ENCODE measurements around the gene DPP9. TPM values are rescaled to one million over a fixed set of nuclear protein-coding genes. Genes with fewer than 3 reads are reported as not detected.

The DPP9 gene
- polyA plus RNA-seq, 2 of the 4 experiments (the other 2 are of a cell fraction) = 10.1 to 53.5 TPM

DNA sequence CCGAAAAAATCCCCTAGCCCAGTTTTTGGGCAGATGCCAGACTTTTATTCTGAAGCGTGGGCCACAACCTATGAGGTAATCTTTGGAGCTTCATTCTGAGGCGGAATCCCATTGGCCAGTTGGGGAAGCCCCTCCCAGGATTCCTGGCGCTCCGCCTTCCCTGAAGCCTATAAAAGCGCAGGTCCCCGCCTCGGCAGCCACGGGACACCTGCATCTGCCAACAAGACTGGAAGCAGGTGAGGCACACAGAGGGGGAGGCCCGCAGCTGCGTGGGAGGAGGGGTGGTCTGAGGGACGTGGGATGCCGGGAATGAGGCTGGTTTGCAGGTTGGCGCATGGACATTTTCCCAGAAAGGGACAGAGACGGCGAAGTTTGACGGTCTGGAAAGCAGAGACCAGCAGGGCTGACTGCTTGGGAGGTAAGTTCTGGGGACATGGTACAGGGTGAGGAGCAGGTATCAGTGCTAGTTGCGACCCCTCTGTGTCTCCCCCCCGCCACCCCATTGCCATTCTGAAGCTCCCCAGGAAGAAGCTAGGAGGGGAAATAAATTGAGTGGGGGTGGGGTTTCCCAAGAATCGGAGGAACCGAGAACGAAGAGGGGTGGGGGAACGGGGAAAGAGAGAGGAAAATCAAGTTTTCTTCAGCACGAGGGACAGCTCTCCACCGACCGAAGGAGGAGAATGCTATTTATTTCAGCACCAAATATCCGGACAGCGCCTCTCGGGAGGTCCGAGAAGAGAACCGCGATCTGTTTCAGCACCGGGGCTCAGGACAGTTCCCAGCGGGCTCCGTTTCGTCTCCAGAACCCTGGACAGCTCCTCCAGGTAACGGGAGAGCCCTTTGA lies 45.5 kb upstream of the DPP9 start (continued):
- TF ChIP-seq, protein P1, sequence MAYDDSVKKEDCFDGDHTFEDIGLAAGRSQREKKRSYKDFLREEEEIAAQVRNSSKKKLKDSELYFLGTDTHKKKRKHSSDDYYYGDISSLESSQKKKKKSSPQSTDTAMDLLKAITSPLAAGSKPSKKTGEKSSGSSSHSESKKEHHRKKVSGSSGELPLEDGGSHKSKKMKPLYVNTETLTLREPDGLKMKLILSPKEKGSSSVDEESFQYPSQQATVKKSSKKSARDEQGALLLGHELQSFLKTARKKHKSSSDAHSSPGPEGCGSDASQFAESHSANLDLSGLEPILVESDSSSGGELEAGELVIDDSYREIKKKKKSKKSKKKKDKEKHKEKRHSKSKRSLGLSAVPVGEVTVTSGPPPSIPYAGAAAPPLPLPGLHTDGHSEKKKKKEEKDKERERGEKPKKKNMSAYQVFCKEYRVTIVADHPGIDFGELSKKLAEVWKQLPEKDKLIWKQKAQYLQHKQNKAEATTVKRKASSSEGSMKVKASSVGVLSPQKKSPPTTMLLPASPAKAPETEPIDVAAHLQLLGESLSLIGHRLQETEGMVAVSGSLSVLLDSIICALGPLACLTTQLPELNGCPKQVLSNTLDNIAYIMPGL (CRISPR knock-in tag; IDR thresholded peaks at IDR 0.05; ENCODE audit: borderline replicate concordance) = no peak
- TF ChIP-seq, protein P2, sequence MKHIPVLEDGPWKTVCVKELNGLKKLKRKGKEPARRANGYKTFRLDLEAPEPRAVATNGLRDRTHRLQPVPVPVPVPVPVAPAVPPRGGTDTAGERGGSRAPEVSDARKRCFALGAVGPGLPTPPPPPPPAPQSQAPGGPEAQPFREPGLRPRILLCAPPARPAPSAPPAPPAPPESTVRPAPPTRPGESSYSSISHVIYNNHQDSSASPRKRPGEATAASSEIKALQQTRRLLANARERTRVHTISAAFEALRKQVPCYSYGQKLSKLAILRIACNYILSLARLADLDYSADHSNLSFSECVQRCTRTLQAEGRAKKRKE (CRISPR knock-in tag; IDR thresholded peaks at IDR 0.05; ENCODE audit: low read depth) = peak; percentile 99
- TF ChIP-seq CBX8 (IDR thresholded peaks at IDR 0.05) = no peak
- TF ChIP-seq MAFK (IDR thresholded peaks at IDR 0.05; ENCODE audit: partially characterized antibody) = no peak
- no peak for TF ChIP-seq ZC3H11A (IDR thresholded peaks at IDR 0.05)
- no peak for TF ChIP-seq BHLHE40 (IDR thresholded peaks at IDR 0.05; ENCODE audit: low read depth, low read length)
- peak; percentile 89 for TF ChIP-seq TP53 (CRISPR knock-in tag; IDR thresholded peaks at IDR 0.05)
- TF ChIP-seq RAD21 (conservative IDR thresholded peaks at IDR 0.05 in 1 of 2, IDR thresholded peaks at IDR 0.05 in 1 of 2) = no peak
- no peak for TF ChIP-seq CEBPB (IDR thresholded peaks at IDR 0.05)
- TF ChIP-seq, protein P3, sequence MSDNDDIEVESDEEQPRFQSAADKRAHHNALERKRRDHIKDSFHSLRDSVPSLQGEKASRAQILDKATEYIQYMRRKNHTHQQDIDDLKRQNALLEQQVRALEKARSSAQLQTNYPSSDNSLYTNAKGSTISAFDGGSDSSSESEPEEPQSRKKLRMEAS (IDR thresholded peaks at IDR 0.05) = 0 out of 2 replicates have a peak, but pooled peaks have one; percentile 42
- TF ChIP-seq HOXA7 (CRISPR knock-in tag; IDR thresholded peaks at IDR 0.05) = peak; percentile 92
- no peak for TF ChIP-seq SMC3 (IDR thresholded peaks at IDR 0.05)
- TF ChIP-seq GATA3 (IDR thresholded peaks at IDR 0.05; ENCODE audit: borderline replicate concordance) = no peak
- TF ChIP-seq FOXS1 (CRISPR knock-in tag; IDR thresholded peaks at IDR 0.05) = peak; percentile 99
- 0 out of 2 replicates have a peak, but pooled peaks have one; percentile 24 for TF ChIP-seq HDAC2 (IDR thresholded peaks at IDR 0.05)
- no peak for TF ChIP-seq RARB (CRISPR knock-in tag; IDR thresholded peaks at IDR 0.05)
- no peak for TF ChIP-seq POLR2A (IDR thresholded peaks at IDR 0.05; ENCODE audit: low read length)
- TF ChIP-seq EHF (CRISPR knock-in tag; IDR thresholded peaks at IDR 0.05) = peak; percentile 99
- TF ChIP-seq JUN (IDR thresholded peaks at IDR 0.05) = no peak
- no peak for TF ChIP-seq CBX2 (IDR thresholded peaks at IDR 0.05; ENCODE audit: borderline replicate concordance, low read depth)
- TF ChIP-seq, protein P4, sequence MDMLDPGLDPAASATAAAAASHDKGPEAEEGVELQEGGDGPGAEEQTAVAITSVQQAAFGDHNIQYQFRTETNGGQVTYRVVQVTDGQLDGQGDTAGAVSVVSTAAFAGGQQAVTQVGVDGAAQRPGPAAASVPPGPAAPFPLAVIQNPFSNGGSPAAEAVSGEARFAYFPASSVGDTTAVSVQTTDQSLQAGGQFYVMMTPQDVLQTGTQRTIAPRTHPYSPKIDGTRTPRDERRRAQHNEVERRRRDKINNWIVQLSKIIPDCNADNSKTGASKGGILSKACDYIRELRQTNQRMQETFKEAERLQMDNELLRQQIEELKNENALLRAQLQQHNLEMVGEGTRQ (IDR thresholded peaks at IDR 0.05) = no peak
- no peak for TF ChIP-seq RFX5 (IDR thresholded peaks at IDR 0.05)
- peak; percentile 99 for TF ChIP-seq HOXB5 (CRISPR knock-in tag; IDR thresholded peaks at IDR 0.05)
- no peak for TF ChIP-seq KDM5A (IDR thresholded peaks at IDR 0.05)
- no peak for TF ChIP-seq JUNB (IDR thresholded peaks at IDR 0.05)
- TF ChIP-seq, protein P5, sequence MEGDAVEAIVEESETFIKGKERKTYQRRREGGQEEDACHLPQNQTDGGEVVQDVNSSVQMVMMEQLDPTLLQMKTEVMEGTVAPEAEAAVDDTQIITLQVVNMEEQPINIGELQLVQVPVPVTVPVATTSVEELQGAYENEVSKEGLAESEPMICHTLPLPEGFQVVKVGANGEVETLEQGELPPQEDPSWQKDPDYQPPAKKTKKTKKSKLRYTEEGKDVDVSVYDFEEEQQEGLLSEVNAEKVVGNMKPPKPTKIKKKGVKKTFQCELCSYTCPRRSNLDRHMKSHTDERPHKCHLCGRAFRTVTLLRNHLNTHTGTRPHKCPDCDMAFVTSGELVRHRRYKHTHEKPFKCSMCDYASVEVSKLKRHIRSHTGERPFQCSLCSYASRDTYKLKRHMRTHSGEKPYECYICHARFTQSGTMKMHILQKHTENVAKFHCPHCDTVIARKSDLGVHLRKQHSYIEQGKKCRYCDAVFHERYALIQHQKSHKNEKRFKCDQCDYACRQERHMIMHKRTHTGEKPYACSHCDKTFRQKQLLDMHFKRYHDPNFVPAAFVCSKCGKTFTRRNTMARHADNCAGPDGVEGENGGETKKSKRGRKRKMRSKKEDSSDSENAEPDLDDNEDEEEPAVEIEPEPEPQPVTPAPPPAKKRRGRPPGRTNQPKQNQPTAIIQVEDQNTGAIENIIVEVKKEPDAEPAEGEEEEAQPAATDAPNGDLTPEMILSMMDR (IDR thresholded peaks at IDR 0.05) = no peak
- TF ChIP-seq TFCP2L1 (CRISPR knock-in tag; IDR thresholded peaks at IDR 0.05) = peak; percentile 92
- no peak for TF ChIP-seq PHF8 (IDR thresholded peaks at IDR 0.05; ENCODE audit: borderline replicate concordance, low read depth)

All from A549 (cell line).